Measurements from ENCODE around the gene ANXA8. TPM values are rescaled to one million over a fixed set of nuclear protein-coding genes. Genes with fewer than 3 reads are reported as not detected.
"Not testable (repeated sequence)": the region's sequence is repeated elsewhere in the genome, so short reads cannot be mapped to it uniquely, and the experiment has no call there.

Gene ANXA8
- polyA plus RNA-seq, 3 donors = 0.52 to 2.9 (median 0.97) TPM

- intact Hi-C loops (cut with micrococcal nuclease) = no loop called here
- Mint-ChIP-seq H3K4me3 (no peak overlapping the region), H3K4me1 (peaks cover 6% of the 10 kb centered on the region), H3K27me3 (ENCODE audit: low read depth in 3 of 3) (peaks cover 4 to 12% (median 5%) of the 10 kb centered on the region in 3 donors), H3K27ac (no peak overlapping the region), H3K36me3 (no peaks in the 10 kb centered on the region), H3K9me3 (peaks cover 0 to 2% (median 0%) of the 10 kb centered on the region in 7 donors)
- Histone ChIP-seq H4K20me1 (ENCODE audit: insufficient read depth, low read length) (no peaks in the 10 kb centered on the region), H3K4me2 (replicated peaks; ENCODE audit: extremely low read depth, low read length, poor library complexity, severe bottlenecking) (no peak overlapping the region), H2AFZ (ENCODE audit: insufficient read depth, low read depth, low read length, poor library complexity, severe bottlenecking) (no peak overlapping the region), H3K9me3 (replicated peaks in 1 of 2; ENCODE audit: control insufficient read depth in 1 of 2, insufficient read depth in 1 of 2, low read length in 2 of 2) (no peaks in the 10 kb centered on the region), H3K4me1 (ENCODE audit: control insufficient read depth in 1 of 2, insufficient read depth in 2 of 2, low read length in 2 of 2) (no peaks in the 10 kb centered on the region), H3K27ac (ENCODE audit: low read depth in 1 of 2, low read length in 2 of 2) (no peak overlapping the region), H3K4me3 (replicated peaks in 1 of 3; ENCODE audit: low read depth in 2 of 3, low read length in 3 of 3) (no peak overlapping the region), H3K27me3 (ENCODE audit: control insufficient read depth in 2 of 2, insufficient read depth in 2 of 2, low read length in 2 of 2) (no peaks in the 10 kb centered on the region), H3K36me3 (replicated peaks in 1 of 2; ENCODE audit: control insufficient read depth in 1 of 2, insufficient read depth in 2 of 2, low read length in 2 of 2) (no peaks in the 10 kb centered on the region), H3K9ac (ENCODE audit: insufficient read depth, low read length, poor library complexity, severe bottlenecking) (no peak overlapping the region), H3K79me2 (ENCODE audit: insufficient read depth, low read length) (no peaks in the 10 kb centered on the region)
- TF ChIP-seq CTCF (IDR thresholded peaks at IDR 0.05) = no peak
- 89% methylated on average over 3 of the region's 6 CpGs for WGBS (ENCODE audit: insufficient coverage)
- DNase-seq = no peak
These were observed 27.0 kb downstream of the ANXA8 start for GRCh38 chr10:47456794-47457527.

GRCh38 chr10:47456079-47456785 lies 27.7 kb downstream of the ANXA8 start:
- H3K27ac Mint-ChIP-seq = no peak overlapping the region
- Histone ChIP-seq H3K9ac (ENCODE audit: insufficient read depth, low read length, poor library complexity, severe bottlenecking) (no peak overlapping the region), H4K20me1 (ENCODE audit: insufficient read depth, low read length) (no peaks in the 10 kb centered on the region), H2AFZ (ENCODE audit: insufficient read depth, low read depth, low read length, poor library complexity, severe bottlenecking) (no peak overlapping the region), H3K27ac (ENCODE audit: low read depth in 1 of 2, low read length in 2 of 2) (no peak overlapping the region), H3K4me3 (replicated peaks in 1 of 3; ENCODE audit: low read depth in 2 of 3, low read length in 3 of 3) (no peak overlapping the region), H3K36me3 (replicated peaks in 1 of 2; ENCODE audit: control insufficient read depth in 1 of 2, insufficient read depth in 2 of 2, low read length in 2 of 2) (no peaks in the 10 kb centered on the region), H3K4me2 (replicated peaks; ENCODE audit: extremely low read depth, low read length, poor library complexity, severe bottlenecking) (no peak overlapping the region), H3K4me1 (ENCODE audit: control insufficient read depth in 1 of 2, insufficient read depth in 2 of 2, low read length in 2 of 2) (no peaks in the 10 kb centered on the region), H3K9me3 (replicated peaks in 1 of 2; ENCODE audit: control insufficient read depth in 1 of 2, insufficient read depth in 1 of 2, low read length in 2 of 2) (no peaks in the 10 kb centered on the region), H3K79me2 (ENCODE audit: insufficient read depth, low read length) (no peaks in the 10 kb centered on the region), H3K27me3 (ENCODE audit: control insufficient read depth in 2 of 2, insufficient read depth in 2 of 2, low read length in 2 of 2) (no peaks in the 10 kb centered on the region)
- 90% methylated on average over 5 of the region's 8 CpGs for whole genome bisulfite sequencing (ENCODE audit: insufficient coverage)
- no peak for TF ChIP-seq CTCF (IDR thresholded peaks at IDR 0.05)
- H3K4me3 Mint-ChIP-seq = no peak overlapping the region
- intact Hi-C loops (cut with micrococcal nuclease) = no loop called here
- peaks cover 0 to 2% (median 0%) of the 10 kb centered on the region in 7 donors for H3K9me3 Mint-ChIP-seq
- DNase-seq = no peak
- no peaks in the 10 kb centered on the region for H3K36me3 Mint-ChIP-seq
- peaks cover 4 to 9% (median 5%) of the 10 kb centered on the region in 3 donors for H3K27me3 Mint-ChIP-seq (ENCODE audit: low read depth in 3 of 3)
- peaks cover 3% of the 10 kb centered on the region for H3K4me1 Mint-ChIP-seq

GRCh38 chr10:47455350-47456078 lies 28.4 kb downstream of the ANXA8 start:
- H3K4me1 Mint-ChIP-seq; H4K20me1 ChIP-seq (ENCODE audit: insufficient read depth, low read length); intact Hi-C loops (cut with micrococcal nuclease); H3K27me3 ChIP-seq (ENCODE audit: control insufficient read depth in 2 of 2, insufficient read depth in 2 of 2, low read length in 2 of 2); H3K27ac ChIP-seq (ENCODE audit: low read depth in 1 of 2, low read length in 2 of 2); H3K4me1 ChIP-seq (ENCODE audit: control insufficient read depth in 1 of 2, insufficient read depth in 2 of 2, low read length in 2 of 2); H3K4me3 Mint-ChIP-seq; H3K4me2 ChIP-seq (replicated peaks; ENCODE audit: extremely low read depth, low read length, poor library complexity, severe bottlenecking); DNase-seq; H3K27ac Mint-ChIP-seq; H3K36me3 Mint-ChIP-seq; H3K27me3 Mint-ChIP-seq (ENCODE audit: low read depth in 3 of 3); H3K9me3 Mint-ChIP-seq; H3K79me2 ChIP-seq (ENCODE audit: insufficient read depth, low read length); H3K36me3 ChIP-seq (replicated peaks in 1 of 2; ENCODE audit: control insufficient read depth in 1 of 2, insufficient read depth in 2 of 2, low read length in 2 of 2); H3K4me3 ChIP-seq (replicated peaks in 1 of 3; ENCODE audit: low read depth in 2 of 3, low read length in 3 of 3); H2AFZ ChIP-seq (ENCODE audit: insufficient read depth, low read depth, low read length, poor library complexity, severe bottlenecking); H3K9me3 ChIP-seq (replicated peaks in 1 of 2; ENCODE audit: control insufficient read depth in 1 of 2, insufficient read depth in 1 of 2, low read length in 2 of 2); H3K9ac ChIP-seq (ENCODE audit: insufficient read depth, low read length, poor library complexity, severe bottlenecking): not testable (repeated sequence)
- WGBS (ENCODE audit: insufficient coverage) = 57% methylated on average over 7 of the region's 9 CpGs
